H1 (cell line): ENCODE results near the gene SMIM23. TPM values are rescaled to one million over a fixed set of nuclear protein-coding genes. Genes with fewer than 3 reads are reported as not detected.

ENCODE experiments used
- CTCF ChIA-PET: fragments of 300-600 bp; sonication (Branson Sonifier 250); formaldehyde crosslinking; loops from one replicate; lab custom pipeline; 2021; ENCODE audit not compliant: partially characterized antibody; lab: Charles Lee
- POLR2A ChIA-PET: fragments of 300-600 bp; sonication (Branson Sonifier 250); formaldehyde crosslinking; loops from one replicate; lab custom pipeline; 2021; ENCODE audit warnings: inconsistent platforms; ENCODE audit not compliant: partially characterized antibody; lab: Charles Lee
- DNase-seq, 2 experiments: peaks; one replicate each; pipeline versions ENCODE4 v3.0.0 to v3.0.0-alpha.2; 2010 to 2022; ENCODE audit warnings: low spot score in 2 of 2, low read depth in 1 of 2, mixed read lengths in 1 of 2
- FAIRE-seq: peaks from 2 replicates; lab custom pipeline; 2011; peaks lifted over from hg19 to GRCh38; lab: Jason Lieb, UNC
- H2AFZ ChIP-seq: 2 replicates; pipeline ENCODE4 v1.8.1; 2012; ENCODE audit warnings: low read length, inconsistent platforms
- H2AK5ac ChIP-seq: 2 replicates; pipeline ENCODE4 v1.6.1; 2013; ENCODE audit warnings: low read depth, low read length
- H2BK120ac ChIP-seq: replicated peaks from 2 replicates; pipeline ENCODE3; 2013; ENCODE audit warnings: low read depth, low read length, inconsistent platforms
- H2BK12ac ChIP-seq: 2 replicates; pipeline ENCODE4 v1.6.1; 2013; ENCODE audit warnings: low read depth, low read length
- H2BK15ac ChIP-seq: 2 replicates; pipeline ENCODE4 v1.6.1; 2013; ENCODE audit warnings: low read length
- H2BK20ac ChIP-seq: 2 replicates; pipeline ENCODE4 v1.6.1; 2013; ENCODE audit warnings: low read length
- H2BK5ac ChIP-seq: 2 replicates; pipeline ENCODE4 v1.6.1; 2013; ENCODE audit warnings: low read depth, low read length
- H3K14ac ChIP-seq: 2 replicates; pipeline ENCODE4 v1.6.1; 2013; ENCODE audit warnings: inconsistent platforms; ENCODE audit not compliant: insufficient read length
- H3K18ac ChIP-seq: 2 replicates; pipeline ENCODE4 v1.6.1; 2013; ENCODE audit warnings: low read length; ENCODE audit errors: extremely low read depth
- H3K23ac ChIP-seq: 2 replicates; pipeline ENCODE4 v1.6.1; 2013; ENCODE audit warnings: inconsistent platforms; ENCODE audit not compliant: insufficient read length
- H3K23me2 ChIP-seq: 2 replicates; pipeline ENCODE4 v1.6.1; 2013; ENCODE audit warnings: low read depth, low read length
- H3K27ac ChIP-seq: 2 replicates; pipeline ENCODE4 v1.6.1; 2011; ENCODE audit warnings: low read depth, low read length, inconsistent platforms
- H3K27me3 ChIP-seq, 4 experiments: replicated peaks in 1 of 4; 1 replicate in 1 of 4; 2 replicates in 3 of 4; pipeline versions ENCODE4 v1.6.1 to v1.8.1; 2011 to 2013; ENCODE audit warnings: low read length in 3 of 4, mild to moderate bottlenecking in 3 of 4, inconsistent platforms in 2 of 4, mixed read lengths in 2 of 4, moderate library complexity in 1 of 4; ENCODE audit not compliant: control insufficient read depth in 3 of 4, insufficient read depth in 3 of 4; ENCODE audit errors: extremely low read depth in 1 of 4
- H3K36me3 ChIP-seq, 4 experiments: 2 replicates each; pipeline versions ENCODE4 v1.6.1 to v1.8.1; 2011 to 2013; ENCODE audit warnings: mild to moderate bottlenecking in 4 of 4, low read length in 3 of 4, moderate library complexity in 2 of 4, control low read depth in 1 of 4, inconsistent platforms in 1 of 4; ENCODE audit not compliant: insufficient read depth in 4 of 4, control insufficient read depth in 2 of 4
- H3K4ac ChIP-seq: replicated peaks from 2 replicates; pipeline ENCODE3; 2013; ENCODE audit warnings: low read length, low read depth, mixed read lengths, inconsistent platforms; ENCODE audit not compliant: insufficient read length
- H3K4me1 ChIP-seq, 4 experiments: replicated peaks in 1 of 4; 1 replicate in 1 of 4; 2 replicates in 3 of 4; pipeline versions ENCODE4 v1.6.1 to v1.8.1; 2011 to 2013; ENCODE audit warnings: low read length in 3 of 4, inconsistent platforms in 2 of 4, mixed read lengths in 1 of 4; ENCODE audit not compliant: insufficient read depth in 4 of 4, control insufficient read depth in 3 of 4
- H3K4me2 ChIP-seq, 2 experiments: 2 replicates each; pipeline versions ENCODE4 v1.6.1 to v1.8.1; 2011 to 2013; ENCODE audit warnings: low read depth in 2 of 2, low read length in 2 of 2, control low read depth in 1 of 2, inconsistent platforms in 1 of 2, mild to moderate bottlenecking in 1 of 2; ENCODE audit not compliant: insufficient read depth in 1 of 2
- H3K4me3 ChIP-seq, 4 experiments: fragments of 200-600, 300-600 bp in 1 of 4; sonication (generic), shearing (Covaris generic), sonication (Bioruptor Twin) in 1 of 4; 2 replicates each; pipeline versions ENCODE4 v1.5.1 to v1.8.1; 2011 to 2016; ENCODE audit warnings: low read length in 4 of 4, low read depth in 3 of 4, control low read depth in 2 of 4, inconsistent platforms in 2 of 4, mild to moderate bottlenecking in 2 of 4, mixed read lengths in 1 of 4, moderate library complexity in 1 of 4; ENCODE audit not compliant: insufficient read depth in 2 of 4; ENCODE audit errors: extremely low read depth in 1 of 4
- H3K56ac ChIP-seq: replicated peaks from 2 replicates; pipeline ENCODE3; 2013; ENCODE audit warnings: low read depth, mild to moderate bottlenecking, mixed read lengths, low read length, inconsistent platforms; ENCODE audit not compliant: insufficient read length
- H3K79me1 ChIP-seq: 2 replicates; pipeline ENCODE4 v1.6.1; 2013; ENCODE audit warnings: low read depth, low read length, control low read depth
- H3K79me2 ChIP-seq, 2 experiments: 2 replicates each; pipeline versions ENCODE4 v1.6.1 to v1.8.1; 2012 to 2013; ENCODE audit warnings: low read length in 2 of 2, mild to moderate bottlenecking in 2 of 2, inconsistent platforms in 1 of 2; ENCODE audit not compliant: insufficient read depth in 2 of 2, control insufficient read depth in 1 of 2
- H3K9ac ChIP-seq, 4 experiments: replicated peaks in 1 of 4; 1 replicate in 1 of 4; 2 replicates in 3 of 4; pipeline versions ENCODE4 v1.6.1 to v1.8.1; 2011 to 2013; ENCODE audit warnings: low read depth in 3 of 4, low read length in 3 of 4, control low read depth in 2 of 4, mild to moderate bottlenecking in 2 of 4, moderate library complexity in 2 of 4, inconsistent platforms in 1 of 4; ENCODE audit errors: extremely low read depth in 1 of 4
- H3K9me3 ChIP-seq, 2 experiments: 2 replicates each; pipeline versions ENCODE4 v1.6.1 to v1.8.1; 2012 to 2013; ENCODE audit warnings: mild to moderate bottlenecking in 2 of 2, moderate library complexity in 2 of 2, control low read depth in 1 of 2, inconsistent platforms in 1 of 2, low read depth in 1 of 2, low read length in 1 of 2, mixed read lengths in 1 of 2; ENCODE audit not compliant: insufficient read depth in 2 of 2
- H4K20me1 ChIP-seq, 2 experiments: replicated peaks in 1 of 2; 2 replicates each; pipeline versions ENCODE3 to v1.8.1; 2011 to 2013; ENCODE audit warnings: inconsistent platforms in 2 of 2, low read length in 2 of 2, mild to moderate bottlenecking in 1 of 2; ENCODE audit not compliant: insufficient read depth in 2 of 2, control insufficient read depth in 1 of 2
- H4K5ac ChIP-seq: 2 replicates; pipeline ENCODE4 v1.6.1; 2013; ENCODE audit warnings: low read length, low read depth, mixed read lengths, inconsistent platforms; ENCODE audit not compliant: insufficient read length
- H4K8ac ChIP-seq: 2 replicates; pipeline ENCODE4 v1.8.0; 2013; ENCODE audit warnings: mild to moderate bottlenecking, moderate library complexity, low read length, inconsistent platforms; ENCODE audit not compliant: insufficient read depth; ENCODE audit errors: extremely low read depth
- H4K91ac ChIP-seq: replicated peaks from 2 replicates; pipeline ENCODE3; 2013; ENCODE audit warnings: low read length, mixed read lengths, inconsistent platforms; ENCODE audit not compliant: insufficient read length
- BACH1 ChIP-seq: IDR thresholded peaks from 2 replicates; pipeline ENCODE4 v1.6.1; 2012; ENCODE audit warnings: low read length, improper control_type of control experiment
- CHD2 ChIP-seq: IDR thresholded peaks from 2 replicates; pipeline ENCODE4 v1.6.1; 2012; ENCODE audit warnings: low read length, improper control_type of control experiment
- CTCF ChIP-seq, 3 experiments: IDR thresholded peaks; 1 replicate in 2 of 3; 2 replicates in 1 of 3; pipeline versions ENCODE4 v1.5.1 to v1.6.1; 2011; ENCODE audit warnings: low read length in 3 of 3, mild to moderate bottlenecking in 3 of 3, inconsistent platforms in 2 of 3, low read depth in 1 of 3, moderate library complexity in 1 of 3; ENCODE audit not compliant: insufficient read depth in 1 of 3; ENCODE audit errors: control extremely low read depth in 1 of 3
- EGR1 ChIP-seq: IDR thresholded peaks from 2 replicates; pipeline ENCODE4 v1.6.1; 2011; ENCODE audit warnings: low read depth, low read length, borderline replicate concordance
- MAFK ChIP-seq: IDR thresholded peaks from 2 replicates; pipeline ENCODE4 v1.6.1; 2012; ENCODE audit warnings: low read depth, mild to moderate bottlenecking, improper control_type of control experiment, low read length
- PHF8 ChIP-seq: fragments of 200-600 bp; sonication (generic); conservative IDR thresholded peaks from 2 replicates; pipeline ENCODE4 v1.7.1; 2012; ENCODE audit warnings: low read depth, mild to moderate bottlenecking, inconsistent platforms, low read length, moderate library complexity
- POU5F1 ChIP-seq: IDR thresholded peaks from 2 replicates; pipeline ENCODE4 v1.6.1; 2011; ENCODE audit warnings: low read depth, mild to moderate bottlenecking, low read length, moderate library complexity
- RAD21 ChIP-seq, 2 experiments: IDR thresholded peaks in 1 of 2; conservative IDR thresholded peaks in 1 of 2; 2 replicates each; pipeline ENCODE4 v1.6.1; 2011; ENCODE audit warnings: low read depth in 2 of 2, low read length in 2 of 2, improper control_type of control experiment in 1 of 2, inconsistent platforms in 1 of 2, mild to moderate bottlenecking in 1 of 2, moderate library complexity in 1 of 2
- SP2 ChIP-seq: IDR thresholded peaks from 2 replicates; pipeline ENCODE4 v1.6.1; 2012; ENCODE audit warnings: mild to moderate bottlenecking, low read length, inconsistent platforms
- SRF ChIP-seq: IDR thresholded peaks from 2 replicates; pipeline ENCODE4 v1.6.1; 2011; ENCODE audit warnings: mild to moderate bottlenecking, low read depth, low read length, moderate library complexity
- TCF12 ChIP-seq: IDR thresholded peaks from 2 replicates; pipeline ENCODE4 v1.6.1; 2011; ENCODE audit warnings: low read depth, mild to moderate bottlenecking, low read length
- WGBS, 2 experiments: shearing (Covaris generic) in 1 of 2; methylation state at CpG; one replicate each; pipeline versions ENCODE4 v1.1.6 to v1.1.7; 2013 to 2015; ENCODE audit warnings: low lambda C conversion rate in 2 of 2, mixed read lengths in 2 of 2, inconsistent platforms in 1 of 2, low coverage in 1 of 2, missing lambda C conversion rate in 1 of 2; ENCODE audit not compliant: insufficient replicate concordance in 2 of 2, insufficient coverage in 1 of 2, insufficient read length in 1 of 2; ENCODE audit errors: extremely low coverage in 1 of 2, missing lambda C conversion rate in 1 of 2; 5-methylcytosine and 5-hydroxymethylcytosine counted together
- polyA plus RNA-seq, 7 experiments: library from polyadenylated mRNA; depleted of rRNA in 3 of 7; stranded (reverse) in 5 of 7; unstranded in 2 of 7; fragments of >200 nt in 5 of 7; fragments of 200-250 nt in 2 of 7; gene quantifications; 1 replicate in 5 of 7; 2 replicates in 1 of 7; 4 replicates in 1 of 7; pipeline versions ENCODE4 v1.2.1 to v1.2.3, GENCODE V29; 2011 to 2013; ENCODE audit warnings: missing spikeins in 2 of 7, mixed read lengths in 2 of 7
- total RNA-seq: library from RNA; stranded (reverse); fragmentation: NEBNext Ultra II Directional; extraction: Animal tissue kit (Norgen Biotek cat#: 25700); gene quantifications from 2 replicates; pipeline ENCODE4 v1.2.1, GENCODE V29; 2021

Gene SMIM23
- total and polyA plus RNA-seq, 2 of the 8 experiments (the other 6 are each of a cell fraction or from before 2014, with no cell fraction given) = not detected

DNA sequence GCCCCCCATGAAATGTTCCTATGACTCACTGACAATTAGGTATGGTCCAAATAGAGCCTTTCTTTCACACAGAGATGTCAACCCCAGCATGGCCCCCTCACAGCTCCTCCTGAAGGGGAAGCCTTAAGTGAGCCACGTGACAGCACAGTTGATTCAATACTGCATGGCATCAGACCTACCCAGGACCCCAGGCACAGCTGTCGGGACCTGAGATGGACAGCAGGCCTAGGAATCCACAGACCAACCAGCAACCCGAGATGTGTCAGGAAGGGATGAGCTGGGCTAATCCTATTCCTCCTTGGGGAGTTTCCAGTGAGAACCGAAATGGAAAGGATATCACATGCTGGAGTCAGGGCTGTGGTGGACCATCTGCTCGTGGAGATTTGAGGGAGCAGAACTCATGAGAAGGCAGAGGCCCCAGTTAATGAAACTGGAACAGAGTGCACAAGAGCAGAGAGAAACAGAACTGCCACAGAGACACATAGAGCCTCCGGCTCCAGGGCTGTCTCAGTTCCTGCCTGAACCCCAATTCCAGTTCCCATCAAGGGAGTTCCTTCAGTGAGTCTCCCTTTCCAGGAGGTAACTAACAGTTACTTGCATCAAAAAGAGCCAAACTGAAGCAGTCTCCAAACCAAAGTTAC lies 42.1 kb upstream of the SMIM23 start:
- Histone ChIP-seq H2BK12ac (no peak overlapping the region), H2BK20ac (no peak overlapping the region), H3K4ac (no peak overlapping the region), H3K18ac (no peak overlapping the region), H2AFZ (no peak overlapping the region), H3K23me2 (no peaks in the 10 kb centered on the region; the same call in 1 of the 2 replicates), H3K23ac (no peak overlapping the region), H3K79me1 (no peaks in the 10 kb centered on the region), H3K4me3 (no peak overlapping the region), H3K56ac (no peak overlapping the region), H2BK120ac (no peak overlapping the region), H3K9ac (no peak overlapping the region), H4K20me1 (no peaks in the 10 kb centered on the region), H3K4me2 (no peak overlapping the region), H3K79me2 (no peaks in the 10 kb centered on the region), H3K27me3 (no peaks in the 10 kb centered on the region; a peak in 1 of 7 replicates), H2BK5ac (no peak overlapping the region), H2BK15ac (no peak overlapping the region), H3K14ac (no peak overlapping the region), H3K27ac (no peak overlapping the region), H3K4me1 (peaks cover 3 to 8% (median 4%) of the 10 kb centered on the region in 4 experiments; a peak in 6 of 7 replicates), H2AK5ac (no peak overlapping the region), H3K9me3 (no peaks in the 10 kb centered on the region), H4K91ac (no peak overlapping the region), H4K5ac (no peak overlapping the region), H3K36me3 (no peaks in the 10 kb centered on the region), H4K8ac (no peak overlapping the region)
- CTCF ChIA-PET = interaction anchor here (0.7 to 1.9 kb wide), 4 partner anchors 10 to 152 kb away, joined by 3 to 4 read pairs (median 3); no protein-coding TSS in a partner anchor
- FAIRE-seq = no peak
- WGBS, 2 experiments = 72% methylated on average over 6 of the region's 6 CpGs; no CpG with 5 or more reads in 1 of the 2 experiments
- POLR2A ChIA-PET = no interaction called here
- DNase-seq = no peak
- TF ChIP-seq SRF = no peak
- TF ChIP-seq TCF12 = no peak
- TF ChIP-seq POU5F1 = no peak
- no peak for TF ChIP-seq PHF8
- TF ChIP-seq CHD2 = no peak
- TF ChIP-seq CTCF (IDR thresholded peaks at IDR 0.05; ENCODE audit: control extremely low read depth in 1 of 3, insufficient read depth in 1 of 3, low read depth in 1 of 3, low read length in 3 of 3) = no peak
- no peak for TF ChIP-seq EGR1
- TF ChIP-seq BACH1 = no peak
- no peak for TF ChIP-seq RAD21 (IDR thresholded peaks at IDR 0.05 in 1 of 2, conservative IDR thresholded peaks at IDR 0.05 in 1 of 2; ENCODE audit: low read depth in 2 of 2, low read length in 2 of 2)
- TF ChIP-seq MAFK = no peak
- no peak for TF ChIP-seq SP2
